Endothelial cell of umbilical vein (primary cell): Measurements from ENCODE around the gene CCDC121.

Experiments used
- CTCF ChIP-seq, 2 donors: IDR thresholded peaks; 1 replicate in 1 of 2; 2 replicates in 1 of 2; pipeline ENCODE4 v1.5.1; 2011; ENCODE audit warnings: low read length in 2 of 2, mild to moderate bottlenecking in 2 of 2, moderate library complexity in 2 of 2, control low read depth in 1 of 2, inconsistent platforms in 1 of 2, low read depth in 1 of 2; ENCODE audit not compliant: insufficient read depth in 1 of 2; ENCODE audit errors: extremely low read depth in 1 of 2
- EZH2 ChIP-seq: IDR thresholded peaks from 2 replicates; pipeline ENCODE4 v1.6.1; 2012; ENCODE audit warnings: borderline replicate concordance, low read depth, mild to moderate bottlenecking, moderate library complexity, low read length, inconsistent platforms; ENCODE audit not compliant: severe bottlenecking
- FOS ChIP-seq: IDR thresholded peaks from 2 replicates; pipeline ENCODE4 v1.6.1; 2011; ENCODE audit warnings: mild to moderate bottlenecking, low read length, moderate library complexity, borderline replicate concordance; ENCODE audit not compliant: insufficient read depth
- POLR2A ChIP-seq: IDR thresholded peaks from 2 replicates; pipeline ENCODE4 v1.6.1; 2012; ENCODE audit warnings: low read depth, mild to moderate bottlenecking, control low read depth, low read length
- TF ChIP-seq, protein P1 (sequence below): IDR thresholded peaks from 2 replicates; pipeline ENCODE4 v1.6.1; 2011; ENCODE audit not compliant: insufficient read depth, insufficient read length

GRCh38 chr2:27581417-27582128, 47.2 kb downstream of the CCDC121 start:
- TF ChIP-seq POLR2A (no peak), CTCF (IDR thresholded peaks at IDR 0.05; ENCODE audit: extremely low read depth in 1 of 2, insufficient read depth in 1 of 2, low read depth in 1 of 2, low read length in 2 of 2) (no peak), EZH2 (no peak), FOS (no peak)
- TF ChIP-seq, protein P1, sequence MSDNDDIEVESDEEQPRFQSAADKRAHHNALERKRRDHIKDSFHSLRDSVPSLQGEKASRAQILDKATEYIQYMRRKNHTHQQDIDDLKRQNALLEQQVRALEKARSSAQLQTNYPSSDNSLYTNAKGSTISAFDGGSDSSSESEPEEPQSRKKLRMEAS, result no peak
